Erythroblast (primary cell): Measurements from ENCODE around the gene PABPC1L.

Source experiments
- GATA1 ChIP-seq: IDR thresholded peaks from 2 replicates; pipeline ENCODE4 v1.6.1; 2011; ENCODE audit warnings: low read depth, mild to moderate bottlenecking, control low read depth, low read length, moderate library complexity
- POLR2A ChIP-seq: IDR thresholded peaks from 2 replicates; pipeline ENCODE4 v1.6.1; 2011; ENCODE audit warnings: mild to moderate bottlenecking, low read length

DNA sequence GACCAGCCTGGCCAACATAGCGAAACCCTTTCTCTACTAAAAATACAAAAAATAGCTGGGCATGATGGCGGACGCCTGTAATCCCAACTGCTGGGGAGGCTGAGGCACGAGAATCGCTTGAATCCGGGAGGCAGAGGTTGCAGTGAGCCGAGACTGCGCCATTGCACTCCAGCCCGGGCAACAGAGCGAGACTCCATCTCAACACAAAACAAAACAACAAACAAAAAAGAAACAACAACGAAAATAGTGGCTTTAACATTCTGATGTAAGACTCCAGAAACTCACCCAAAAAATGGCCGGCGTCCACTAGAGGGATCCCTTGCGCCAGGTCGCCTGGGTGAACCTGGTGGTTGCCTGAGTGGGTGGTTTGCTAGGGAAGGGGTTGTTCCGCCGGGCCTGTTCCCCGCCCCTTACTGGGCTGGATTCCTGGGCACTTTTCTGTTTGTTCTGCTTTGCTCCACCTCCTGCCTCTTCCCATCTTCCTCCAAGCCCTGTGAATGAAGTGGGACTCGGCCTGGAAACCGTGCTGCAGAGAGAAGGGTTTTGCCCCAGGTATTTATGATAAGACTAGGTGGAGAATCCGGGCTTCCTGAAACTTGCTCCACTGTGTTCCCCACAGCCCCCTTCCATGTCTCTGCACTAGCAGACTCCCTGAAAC, 1.5 kb downstream of the PABPC1L start:
- TF ChIP-seq POLR2A: no peak
- no peak for TF ChIP-seq GATA1
